Lower leg skin (tissue), 3 donors: ENCODE results near the gene S1PR3.

Source experiments
- POLR2A ChIP-seq, 2 donors: fragments of 450-650 bp; IDR thresholded peaks; one replicate each; pipeline ENCODE4 v1.6.1; 2016 to 2017; ENCODE audit warnings: antibody characterized with exemption in 2 of 2, mild to moderate bottlenecking in 1 of 2, moderate library complexity in 1 of 2
- TF ChIP-seq, protein P1 (sequence below), 3 donors: fragments of 450-650 bp; IDR thresholded peaks; one replicate each; pipeline ENCODE4 v1.5.1; 2016; ENCODE audit warnings: antibody characterized with exemption in 3 of 3, mild to moderate bottlenecking in 3 of 3, moderate library complexity in 2 of 3

DNA sequence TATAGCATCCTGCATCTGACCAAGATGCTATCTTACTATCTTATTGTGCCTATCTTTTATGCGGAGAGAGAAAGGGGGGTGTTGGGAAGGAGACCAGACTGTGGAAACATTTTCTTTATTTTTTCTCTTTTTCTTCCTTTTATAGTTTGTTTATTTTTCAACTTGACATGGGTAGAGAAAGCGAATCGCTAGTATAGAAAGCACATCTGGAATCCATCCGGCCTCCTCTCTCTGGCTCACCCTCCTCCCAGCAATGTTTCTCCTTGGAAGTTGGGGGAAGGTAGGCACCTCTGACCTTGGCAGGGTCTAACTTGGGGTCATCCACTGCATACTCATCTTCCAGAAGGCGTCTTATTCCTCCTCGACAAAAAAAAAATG lies 3.9 kb downstream of the S1PR3 start:
- TF ChIP-seq, protein P1, sequence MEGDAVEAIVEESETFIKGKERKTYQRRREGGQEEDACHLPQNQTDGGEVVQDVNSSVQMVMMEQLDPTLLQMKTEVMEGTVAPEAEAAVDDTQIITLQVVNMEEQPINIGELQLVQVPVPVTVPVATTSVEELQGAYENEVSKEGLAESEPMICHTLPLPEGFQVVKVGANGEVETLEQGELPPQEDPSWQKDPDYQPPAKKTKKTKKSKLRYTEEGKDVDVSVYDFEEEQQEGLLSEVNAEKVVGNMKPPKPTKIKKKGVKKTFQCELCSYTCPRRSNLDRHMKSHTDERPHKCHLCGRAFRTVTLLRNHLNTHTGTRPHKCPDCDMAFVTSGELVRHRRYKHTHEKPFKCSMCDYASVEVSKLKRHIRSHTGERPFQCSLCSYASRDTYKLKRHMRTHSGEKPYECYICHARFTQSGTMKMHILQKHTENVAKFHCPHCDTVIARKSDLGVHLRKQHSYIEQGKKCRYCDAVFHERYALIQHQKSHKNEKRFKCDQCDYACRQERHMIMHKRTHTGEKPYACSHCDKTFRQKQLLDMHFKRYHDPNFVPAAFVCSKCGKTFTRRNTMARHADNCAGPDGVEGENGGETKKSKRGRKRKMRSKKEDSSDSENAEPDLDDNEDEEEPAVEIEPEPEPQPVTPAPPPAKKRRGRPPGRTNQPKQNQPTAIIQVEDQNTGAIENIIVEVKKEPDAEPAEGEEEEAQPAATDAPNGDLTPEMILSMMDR (IDR thresholded peaks at IDR 0.05), result no peak
- TF ChIP-seq POLR2A (IDR thresholded peaks at IDR 0.05), result no peak
